ENCODE measurements around the gene DIS3L2.
"Not testable (repeated sequence)": the region's sequence is repeated elsewhere in the genome, so short reads cannot be mapped to it uniquely, and the experiment has no call there.

The DIS3L2 gene

GRCh38 chr2:232362174-232362900 is 400.8 kb downstream of the DIS3L2 start:
- Histone ChIP-seq H3K79me2 (ENCODE audit: insufficient read depth, low read length) (no peaks in the 10 kb centered on the region), H3F3A (ENCODE audit: insufficient read depth, low read length) (no peaks in the 10 kb centered on the region), H3K4me1 (ENCODE audit: insufficient read depth, low read length, severe bottlenecking) (peaks cover 10% of the 10 kb centered on the region), H3K9me3 (ENCODE audit: low read length) (no peaks in the 10 kb centered on the region), H3K27ac (ENCODE audit: low read depth, low read length, poor library complexity, severe bottlenecking) (no peak overlapping the region), H3K36me3 (ENCODE audit: insufficient read depth, low read length) (no peaks in the 10 kb centered on the region), H3K4me3 (ENCODE audit: low read depth, low read length, poor library complexity, severe bottlenecking) (no peak overlapping the region), H3K27me3 (ENCODE audit: insufficient read depth, low read length) (no peaks in the 10 kb centered on the region), H3K9me2 (ENCODE audit: low read depth, low read length) (no peaks in the 10 kb centered on the region), H2AFZ (ENCODE audit: low read length) (no peak overlapping the region), H4K20me1 (ENCODE audit: insufficient read depth, low read length) (no peaks in the 10 kb centered on the region), H3K4me2 (ENCODE audit: low read length) (no peak overlapping the region), H3K9ac (ENCODE audit: low read length) (no peak overlapping the region)
- no peak for TF ChIP-seq EZH2 (IDR thresholded peaks at IDR 0.05; ENCODE audit: borderline replicate concordance, low read length)
- TF ChIP-seq, protein P1, sequence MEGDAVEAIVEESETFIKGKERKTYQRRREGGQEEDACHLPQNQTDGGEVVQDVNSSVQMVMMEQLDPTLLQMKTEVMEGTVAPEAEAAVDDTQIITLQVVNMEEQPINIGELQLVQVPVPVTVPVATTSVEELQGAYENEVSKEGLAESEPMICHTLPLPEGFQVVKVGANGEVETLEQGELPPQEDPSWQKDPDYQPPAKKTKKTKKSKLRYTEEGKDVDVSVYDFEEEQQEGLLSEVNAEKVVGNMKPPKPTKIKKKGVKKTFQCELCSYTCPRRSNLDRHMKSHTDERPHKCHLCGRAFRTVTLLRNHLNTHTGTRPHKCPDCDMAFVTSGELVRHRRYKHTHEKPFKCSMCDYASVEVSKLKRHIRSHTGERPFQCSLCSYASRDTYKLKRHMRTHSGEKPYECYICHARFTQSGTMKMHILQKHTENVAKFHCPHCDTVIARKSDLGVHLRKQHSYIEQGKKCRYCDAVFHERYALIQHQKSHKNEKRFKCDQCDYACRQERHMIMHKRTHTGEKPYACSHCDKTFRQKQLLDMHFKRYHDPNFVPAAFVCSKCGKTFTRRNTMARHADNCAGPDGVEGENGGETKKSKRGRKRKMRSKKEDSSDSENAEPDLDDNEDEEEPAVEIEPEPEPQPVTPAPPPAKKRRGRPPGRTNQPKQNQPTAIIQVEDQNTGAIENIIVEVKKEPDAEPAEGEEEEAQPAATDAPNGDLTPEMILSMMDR (IDR thresholded peaks at IDR 0.05; ENCODE audit: low read length): no peak

DNA sequence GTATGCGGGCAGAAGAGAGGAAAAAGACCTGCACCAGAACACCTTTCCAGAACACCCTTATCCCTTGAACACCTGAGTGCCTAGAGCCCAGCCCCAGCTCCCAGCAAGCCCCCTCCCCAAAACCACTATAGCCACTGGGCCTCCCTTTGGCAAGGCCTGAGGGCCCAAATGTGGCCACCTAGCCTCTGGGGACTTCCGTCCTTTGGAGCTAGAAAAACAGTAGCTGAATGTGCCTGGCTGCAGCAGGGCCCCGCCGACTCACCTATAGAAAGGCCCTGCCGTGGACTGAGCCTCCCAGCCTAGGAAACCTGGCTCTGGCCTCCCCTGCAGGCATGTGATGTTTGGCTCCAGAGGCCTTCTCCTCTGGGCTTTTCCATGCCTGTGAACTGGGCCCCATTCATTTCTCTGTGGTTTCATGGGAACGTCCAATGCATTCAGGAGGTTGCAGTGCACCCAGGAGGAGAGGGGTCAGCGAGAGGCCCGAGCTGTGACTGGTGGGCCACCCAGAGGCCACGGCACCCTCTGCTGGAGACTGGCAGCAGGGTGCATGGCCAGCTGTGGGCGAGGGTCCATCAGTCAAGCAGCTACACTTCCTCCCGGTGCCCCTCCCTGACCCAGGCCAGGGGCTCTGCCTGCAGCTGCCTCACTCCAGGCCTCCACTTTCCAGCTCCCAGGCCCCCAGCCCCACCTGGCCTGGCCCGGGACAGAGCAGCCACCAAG is 401.7 kb downstream of the DIS3L2 start:
- H3K27ac ChIP-seq (ENCODE audit: low read depth, low read length, poor library complexity, severe bottlenecking); H3K4me1 ChIP-seq (ENCODE audit: insufficient read depth, low read length, severe bottlenecking); H3F3A ChIP-seq (ENCODE audit: insufficient read depth, low read length); H3K9me2 ChIP-seq (ENCODE audit: low read depth, low read length); H4K20me1 ChIP-seq (ENCODE audit: insufficient read depth, low read length); H3K36me3 ChIP-seq (ENCODE audit: insufficient read depth, low read length); H2AFZ ChIP-seq (ENCODE audit: low read length); H3K9me3 ChIP-seq (ENCODE audit: low read length); H3K9ac ChIP-seq (ENCODE audit: low read length); H3K27me3 ChIP-seq (ENCODE audit: insufficient read depth, low read length); H3K79me2 ChIP-seq (ENCODE audit: insufficient read depth, low read length): not testable (repeated sequence)
- H3K4me2 ChIP-seq (ENCODE audit: low read length): peak overlapping the region; percentile 55; the same call in 1 of the 2 replicates
- peak overlapping the region; percentile 38 for H3K4me3 ChIP-seq (ENCODE audit: low read depth, low read length, poor library complexity, severe bottlenecking)

GRCh38 chr2:232363784-232364615 is 402.5 kb downstream of the DIS3L2 start:
- peaks cover 10% of the 10 kb centered on the region for H3K4me1 ChIP-seq (ENCODE audit: insufficient read depth, low read length, severe bottlenecking)
- H3K4me2 ChIP-seq (ENCODE audit: low read length): peak overlapping the region; percentile 55
- TF ChIP-seq, protein P1 (IDR thresholded peaks at IDR 0.05; ENCODE audit: low read length): no peak
- no peak for TF ChIP-seq EZH2 (IDR thresholded peaks at IDR 0.05; ENCODE audit: borderline replicate concordance, low read length)
- H3K27me3 ChIP-seq (ENCODE audit: insufficient read depth, low read length): no peaks in the 10 kb centered on the region
- H3K79me2 ChIP-seq (ENCODE audit: insufficient read depth, low read length): no peaks in the 10 kb centered on the region
- no peak overlapping the region for H3K9ac ChIP-seq (ENCODE audit: low read length)
- peak overlapping the region; percentile 38 for H3K4me3 ChIP-seq (ENCODE audit: low read depth, low read length, poor library complexity, severe bottlenecking)
- H3K27ac ChIP-seq (ENCODE audit: low read depth, low read length, poor library complexity, severe bottlenecking): no peak overlapping the region
- H4K20me1 ChIP-seq (ENCODE audit: insufficient read depth, low read length): no peaks in the 10 kb centered on the region
- no peaks in the 10 kb centered on the region for H3K36me3 ChIP-seq (ENCODE audit: insufficient read depth, low read length)
- H2AFZ ChIP-seq (ENCODE audit: low read length): no peak overlapping the region
- no peaks in the 10 kb centered on the region for H3K9me2 ChIP-seq (ENCODE audit: low read depth, low read length)
- no peaks in the 10 kb centered on the region for H3K9me3 ChIP-seq (ENCODE audit: low read length)
- H3F3A ChIP-seq (ENCODE audit: insufficient read depth, low read length): no peaks in the 10 kb centered on the region

- H3K9ac ChIP-seq (ENCODE audit: low read length); H3K36me3 ChIP-seq (ENCODE audit: insufficient read depth, low read length); H3K9me3 ChIP-seq (ENCODE audit: low read length); H3K4me2 ChIP-seq (ENCODE audit: low read length); H4K20me1 ChIP-seq (ENCODE audit: insufficient read depth, low read length); H2AFZ ChIP-seq (ENCODE audit: low read length); H3K27ac ChIP-seq (ENCODE audit: low read depth, low read length, poor library complexity, severe bottlenecking); H3F3A ChIP-seq (ENCODE audit: insufficient read depth, low read length); H3K79me2 ChIP-seq (ENCODE audit: insufficient read depth, low read length); H3K4me1 ChIP-seq (ENCODE audit: insufficient read depth, low read length, severe bottlenecking); H3K9me2 ChIP-seq (ENCODE audit: low read depth, low read length); H3K4me3 ChIP-seq (ENCODE audit: low read depth, low read length, poor library complexity, severe bottlenecking); H3K27me3 ChIP-seq (ENCODE audit: insufficient read depth, low read length): not testable (repeated sequence)
Observed at GRCh38 chr2:232364806-232365594, 403.5 kb downstream of the DIS3L2 start.

Data from OCI-LY1 (cell line).